ENCODE data around the gene ELF2. TPM values are rescaled to one million over a fixed set of nuclear protein-coding genes. Genes with fewer than 3 reads are reported as not detected.

ELF2 gene
- total RNA-seq (2014; rRNA removed; shearing (Covaris generic)) (35.2 and 48.8 TPM in 2 replicates), polyA plus RNA-seq (2016; fragmentation: Nextera tagmentation; extraction: Ambion mirVana) (33.2 and 38.2 TPM in 2 replicates)
- long read RNA-seq, partial matches to known transcripts, result 8 of 18 reads
- long read RNA-seq, other reads (novel, unspliced or antisense), result 8 of 18 reads

DNA sequence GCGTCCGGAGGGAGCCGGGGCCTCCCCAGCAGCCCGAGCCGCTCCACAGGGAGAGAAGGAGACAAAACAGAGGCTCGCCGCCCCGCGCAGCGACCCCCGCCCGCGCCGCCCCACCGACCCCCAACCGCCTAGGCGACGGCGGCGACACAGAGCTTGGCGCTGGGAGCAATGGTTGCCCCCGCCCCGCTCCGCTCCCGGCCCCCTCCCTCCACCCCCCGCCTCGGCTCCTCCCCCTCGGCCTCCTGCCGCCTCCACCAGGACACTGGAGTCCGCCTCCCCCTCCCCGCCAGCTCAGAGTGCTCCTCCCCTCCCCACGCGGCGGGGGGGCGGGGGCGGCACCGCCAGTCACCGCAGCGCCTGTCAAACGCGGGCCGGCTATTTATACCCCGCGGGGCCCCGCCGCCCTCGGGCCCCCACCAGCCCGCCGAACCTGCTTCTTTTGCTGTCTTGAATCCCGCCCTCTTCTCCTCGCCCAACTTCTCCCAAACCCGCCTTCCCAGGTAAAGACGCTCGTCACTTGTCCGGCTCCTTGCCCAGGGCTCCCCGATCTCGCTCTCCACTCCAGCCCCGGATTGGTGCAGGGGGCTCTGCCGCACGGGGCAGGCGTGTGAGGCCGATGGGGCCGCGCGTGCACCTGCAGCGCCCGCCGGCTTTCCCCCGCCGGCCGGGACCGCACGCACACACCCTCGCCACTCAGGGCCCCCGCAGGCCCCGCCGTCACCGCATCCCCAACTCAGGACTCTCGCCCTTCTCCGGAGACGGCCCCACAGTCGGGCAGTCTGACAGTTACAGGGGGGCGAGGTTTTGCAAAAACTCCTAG, at the start of gene ELF2:
TSS of gene ELF2 (minus strand) at position 170 of the 820 bp plus-strand sequence. CDS start 39,517 bp downstream, outside the sequence.
- peak within 1 kb of the TSS; percentile 84 for H3K4me2 ChIP-seq
- Mint-ChIP-seq H3K27me3 (ENCODE audit: insufficient read depth, low read depth, poor library complexity) (peaks cover 17% of the 10 kb centered on the region), H3K9me3 (no peaks in the 10 kb centered on the region; the same call in 2 of the 3 replicates), H3K4me1 (peaks cover 35% of the 10 kb centered on the region), H3K27ac (peak within 1 kb of the TSS; percentile 96), H3K36me3 (ENCODE audit: low read depth) (no peaks in the 10 kb centered on the region; the same call in 2 of the 3 replicates), H3K4me3 (peak within 1 kb of the TSS; percentile 98)
- peak; percentile 12 for ATAC-seq
- peaks cover 39% of the 10 kb centered on the region for H3K79me2 ChIP-seq (replicated peaks; ENCODE audit: insufficient read depth)
- H3K27me3 ChIP-seq (ENCODE audit: insufficient read depth), result peaks cover 16% of the 10 kb centered on the region
- no peaks in the 10 kb centered on the region for H3K36me3 ChIP-seq (ENCODE audit: insufficient read depth)
- H3F3A ChIP-seq (replicated peaks; ENCODE audit: low read depth), result peaks cover 18% of the 10 kb centered on the region
- peak within 1 kb of the TSS; percentile 76 for H2AFZ ChIP-seq
- peaks cover 9% of the 10 kb centered on the region; the same call in 1 of the 2 replicates for H4K20me1 ChIP-seq (replicated peaks; ENCODE audit: insufficient read depth)
- TF ChIP-seq POLR2AphosphoS5 (IDR thresholded peaks at IDR 0.05; ENCODE audit: low read depth), result peak; percentile 34; the same call in 1 of the 2 replicates
- TF ChIP-seq JUNB (IDR thresholded peaks at IDR 0.05; ENCODE audit: unreplicated experiment), result no peak
- peak within 1 kb of the TSS; percentile 88 for H3K4me3 ChIP-seq
- no peaks in the 10 kb centered on the region for H3K9me2 ChIP-seq (ENCODE audit: insufficient read depth)
- peak; percentile 89 for DNase-seq (ENCODE audit: low spot score)
- peaks cover 42% of the 10 kb centered on the region for H3K4me1 ChIP-seq (ENCODE audit: insufficient read depth)
- H3K27ac ChIP-seq (ENCODE audit: low read depth), result peak within 1 kb of the TSS; percentile 96

DNA sequence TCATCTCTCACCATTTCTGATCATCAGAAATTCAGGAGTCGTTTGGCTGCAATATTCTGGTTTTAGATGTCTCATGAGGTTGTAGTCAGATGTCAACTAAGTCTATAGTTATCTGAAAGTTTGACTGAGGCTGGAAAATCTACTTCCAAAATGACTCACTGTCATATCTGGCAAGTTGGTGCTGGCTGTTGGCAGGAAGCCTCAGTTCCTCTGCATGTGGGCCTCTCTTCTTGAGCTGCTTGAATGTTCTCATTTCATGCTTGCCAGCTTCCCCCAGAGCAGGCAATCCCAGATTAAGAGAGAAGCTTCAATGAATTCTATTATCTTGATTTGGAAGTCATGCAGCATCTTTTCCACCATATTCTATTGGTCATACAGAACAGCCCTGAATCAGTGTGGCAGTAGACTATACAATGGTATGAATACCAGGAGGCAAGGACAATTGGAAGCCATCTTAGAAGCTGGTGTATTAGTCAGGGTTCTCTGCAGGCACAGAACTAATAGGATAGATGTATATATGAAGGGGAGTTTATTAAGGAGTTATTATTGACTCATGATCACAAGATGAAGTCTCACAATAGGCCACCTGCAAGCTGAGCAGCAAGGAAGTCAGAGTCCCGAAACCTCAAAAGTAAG, 46.8 kb upstream of the ELF2 start:
- Histone ChIP-seq H3K27ac (ENCODE audit: low read depth) (no peak overlapping the region), H3K4me1 (ENCODE audit: insufficient read depth) (no peaks in the 10 kb centered on the region), H3K4me2 (no peak overlapping the region), H3F3A (replicated peaks; ENCODE audit: low read depth) (no peaks in the 10 kb centered on the region), H3K79me2 (replicated peaks; ENCODE audit: insufficient read depth) (no peaks in the 10 kb centered on the region), H3K27me3 (ENCODE audit: insufficient read depth) (no peaks in the 10 kb centered on the region), H3K9me2 (ENCODE audit: insufficient read depth) (no peaks in the 10 kb centered on the region), H2AFZ (0 out of 2 replicates have a peak overlapping the region, but pooled peaks have one; percentile 56), H3K36me3 (ENCODE audit: insufficient read depth) (no peaks in the 10 kb centered on the region), H3K4me3 (no peak overlapping the region), H4K20me1 (replicated peaks; ENCODE audit: insufficient read depth) (no peaks in the 10 kb centered on the region)
- H3K4me3 Mint-ChIP-seq, result no peak overlapping the region
- H3K36me3 Mint-ChIP-seq (ENCODE audit: low read depth), result no peaks in the 10 kb centered on the region
- ATAC-seq (no peak), DNase-seq (ENCODE audit: low spot score) (no peak)
- no peaks in the 10 kb centered on the region for H3K9me3 Mint-ChIP-seq
- no peak overlapping the region for H3K27ac Mint-ChIP-seq
- peaks cover 7% of the 10 kb centered on the region for H3K27me3 Mint-ChIP-seq (ENCODE audit: insufficient read depth, low read depth, poor library complexity)
- TF ChIP-seq ZNF114 (CRISPR knock-in tag; IDR thresholded peaks at IDR 0.05) (no peak), STAT1 (IDR thresholded peaks at IDR 0.05; ENCODE audit: unreplicated experiment) (no peak), NANOG (IDR thresholded peaks at IDR 0.05; ENCODE audit: borderline replicate concordance) (no peak), EZH2phosphoT487 (IDR thresholded peaks at IDR 0.05; ENCODE audit: unreplicated experiment) (no peak), JUNB (IDR thresholded peaks at IDR 0.05; ENCODE audit: unreplicated experiment) (no peak), POLR2AphosphoS5 (IDR thresholded peaks at IDR 0.05; ENCODE audit: low read depth) (no peak), ZNF331 (CRISPR knock-in tag; IDR thresholded peaks at IDR 0.05; ENCODE audit: low read depth) (no peak), EZH2 (IDR thresholded peaks at IDR 0.05; ENCODE audit: low read depth, unreplicated experiment) (no peak)
- TF ChIP-seq, protein P1, sequence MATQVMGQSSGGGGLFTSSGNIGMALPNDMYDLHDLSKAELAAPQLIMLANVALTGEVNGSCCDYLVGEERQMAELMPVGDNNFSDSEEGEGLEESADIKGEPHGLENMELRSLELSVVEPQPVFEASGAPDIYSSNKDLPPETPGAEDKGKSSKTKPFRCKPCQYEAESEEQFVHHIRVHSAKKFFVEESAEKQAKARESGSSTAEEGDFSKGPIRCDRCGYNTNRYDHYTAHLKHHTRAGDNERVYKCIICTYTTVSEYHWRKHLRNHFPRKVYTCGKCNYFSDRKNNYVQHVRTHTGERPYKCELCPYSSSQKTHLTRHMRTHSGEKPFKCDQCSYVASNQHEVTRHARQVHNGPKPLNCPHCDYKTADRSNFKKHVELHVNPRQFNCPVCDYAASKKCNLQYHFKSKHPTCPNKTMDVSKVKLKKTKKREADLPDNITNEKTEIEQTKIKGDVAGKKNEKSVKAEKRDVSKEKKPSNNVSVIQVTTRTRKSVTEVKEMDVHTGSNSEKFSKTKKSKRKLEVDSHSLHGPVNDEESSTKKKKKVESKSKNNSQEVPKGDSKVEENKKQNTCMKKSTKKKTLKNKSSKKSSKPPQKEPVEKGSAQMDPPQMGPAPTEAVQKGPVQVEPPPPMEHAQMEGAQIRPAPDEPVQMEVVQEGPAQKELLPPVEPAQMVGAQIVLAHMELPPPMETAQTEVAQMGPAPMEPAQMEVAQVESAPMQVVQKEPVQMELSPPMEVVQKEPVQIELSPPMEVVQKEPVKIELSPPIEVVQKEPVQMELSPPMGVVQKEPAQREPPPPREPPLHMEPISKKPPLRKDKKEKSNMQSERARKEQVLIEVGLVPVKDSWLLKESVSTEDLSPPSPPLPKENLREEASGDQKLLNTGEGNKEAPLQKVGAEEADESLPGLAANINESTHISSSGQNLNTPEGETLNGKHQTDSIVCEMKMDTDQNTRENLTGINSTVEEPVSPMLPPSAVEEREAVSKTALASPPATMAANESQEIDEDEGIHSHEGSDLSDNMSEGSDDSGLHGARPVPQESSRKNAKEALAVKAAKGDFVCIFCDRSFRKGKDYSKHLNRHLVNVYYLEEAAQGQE (IDR thresholded peaks at IDR 0.05; ENCODE audit: unreplicated experiment), result no peak
- TF ChIP-seq, protein P2, sequence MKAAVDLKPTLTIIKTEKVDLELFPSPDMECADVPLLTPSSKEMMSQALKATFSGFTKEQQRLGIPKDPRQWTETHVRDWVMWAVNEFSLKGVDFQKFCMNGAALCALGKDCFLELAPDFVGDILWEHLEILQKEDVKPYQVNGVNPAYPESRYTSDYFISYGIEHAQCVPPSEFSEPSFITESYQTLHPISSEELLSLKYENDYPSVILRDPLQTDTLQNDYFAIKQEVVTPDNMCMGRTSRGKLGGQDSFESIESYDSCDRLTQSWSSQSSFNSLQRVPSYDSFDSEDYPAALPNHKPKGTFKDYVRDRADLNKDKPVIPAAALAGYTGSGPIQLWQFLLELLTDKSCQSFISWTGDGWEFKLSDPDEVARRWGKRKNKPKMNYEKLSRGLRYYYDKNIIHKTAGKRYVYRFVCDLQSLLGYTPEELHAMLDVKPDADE (IDR thresholded peaks at IDR 0.05), result no peak
- H3K4me1 Mint-ChIP-seq, result no peaks in the 10 kb centered on the region
